CD4-positive, alpha-beta T cell treated with Interleukin-17A for 1 hour (primary cell): ENCODE data around the gene TRIM2.
A peak's percentile ranks its signal among the peaks of the same experiment; 100 is the strongest.
"Not testable (repeated sequence)": the region's sequence is repeated elsewhere in the genome, so short reads cannot be mapped to it uniquely, and the experiment has no call there.

Experiments used
- DNase-seq: peaks from one replicate; pipeline ENCODE4 v3.0.0-alpha.2; 2020

Gene TRIM2

GRCh38 chr4:153191795-153192363 lies 12.4 kb upstream of the TRIM2 start:
- DNase-seq, result no peak

DNA sequence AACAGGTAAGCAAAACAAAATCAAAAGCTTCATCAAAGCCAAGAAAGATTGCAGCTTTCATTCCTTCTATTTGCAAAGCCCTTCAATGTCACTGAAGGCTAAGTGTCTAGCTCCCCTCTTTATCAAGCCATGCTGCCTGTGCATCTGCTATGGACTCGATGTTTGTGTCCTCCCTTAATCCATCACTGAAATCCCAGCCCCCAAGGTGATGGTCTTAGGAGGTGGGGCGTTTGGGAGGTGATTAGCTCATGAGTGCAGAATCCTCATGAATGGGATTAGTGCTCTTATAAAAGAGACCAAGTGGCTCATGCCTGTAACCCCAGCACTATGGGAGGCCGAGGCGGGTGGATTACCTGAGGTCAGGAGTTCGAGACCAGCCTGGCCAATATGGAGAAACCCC lies 6.9 kb upstream of the TRIM2 start:
- DNase-seq, result no peak

- no peak for DNase-seq
Observed at GRCh38 chr4:153198719-153199118, 5.5 kb upstream of the TRIM2 start.

DNA sequence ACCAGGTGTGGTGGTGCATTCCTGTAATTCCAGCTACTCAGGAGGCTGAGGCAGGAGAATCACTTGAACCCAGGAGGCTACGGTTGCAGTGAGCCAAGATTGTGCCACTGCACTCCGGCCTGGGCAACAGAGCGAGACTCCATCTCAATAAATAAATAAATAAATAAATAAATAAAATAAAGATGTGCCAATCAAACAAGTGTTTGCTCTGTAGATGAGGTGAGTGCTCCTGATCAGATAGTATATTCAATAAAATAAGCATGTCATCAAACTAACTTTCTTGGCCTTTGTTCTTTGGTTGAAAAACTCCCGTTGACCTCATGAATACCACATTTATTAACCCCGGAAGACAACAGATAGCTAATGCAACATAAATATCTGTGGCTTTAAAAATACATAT lies 497 bp upstream of the TRIM2 start:
- DNase-seq, result not testable (repeated sequence)

GRCh38 chr4:153204728-153205648 lies 745 bp downstream of the TRIM2 start:
- peak; percentile 54 for DNase-seq

- no peak for DNase-seq
Observed at GRCh38 chr4:153205757-153206156, 1.5 kb downstream of the TRIM2 start.

- no peak for DNase-seq
Observed at GRCh38 chr4:153206534-153206933, 2.3 kb downstream of the TRIM2 start.

- DNase-seq, result no peak
Observed at GRCh38 chr4:153207027-153207426, 2.8 kb downstream of the TRIM2 start.

- DNase-seq, result no peak
Observed at GRCh38 chr4:153207567-153207966, 3.3 kb downstream of the TRIM2 start.

DNA sequence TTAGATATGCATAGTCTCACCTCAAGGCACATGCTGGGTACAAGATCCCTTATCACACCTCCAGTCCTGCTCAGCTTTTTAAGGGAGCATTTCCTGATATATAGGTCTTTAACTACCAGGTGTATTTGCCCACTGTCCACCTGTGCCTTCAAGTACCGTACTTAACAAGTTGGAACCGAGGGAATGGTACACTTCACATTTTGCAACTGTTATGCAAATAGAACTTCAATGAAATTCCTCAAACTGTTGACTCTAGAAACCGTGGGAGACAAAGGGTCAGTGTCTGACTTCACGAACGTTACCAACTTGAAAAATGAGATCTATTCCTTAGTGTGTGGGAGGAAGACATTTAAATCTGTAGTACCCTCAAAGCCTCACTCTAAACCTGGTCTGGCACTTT lies 5.2 kb downstream of the TRIM2 start:
- no peak for DNase-seq

GRCh38 chr4:153210727-153211126 lies 6.5 kb downstream of the TRIM2 start:
- no peak for DNase-seq

DNA sequence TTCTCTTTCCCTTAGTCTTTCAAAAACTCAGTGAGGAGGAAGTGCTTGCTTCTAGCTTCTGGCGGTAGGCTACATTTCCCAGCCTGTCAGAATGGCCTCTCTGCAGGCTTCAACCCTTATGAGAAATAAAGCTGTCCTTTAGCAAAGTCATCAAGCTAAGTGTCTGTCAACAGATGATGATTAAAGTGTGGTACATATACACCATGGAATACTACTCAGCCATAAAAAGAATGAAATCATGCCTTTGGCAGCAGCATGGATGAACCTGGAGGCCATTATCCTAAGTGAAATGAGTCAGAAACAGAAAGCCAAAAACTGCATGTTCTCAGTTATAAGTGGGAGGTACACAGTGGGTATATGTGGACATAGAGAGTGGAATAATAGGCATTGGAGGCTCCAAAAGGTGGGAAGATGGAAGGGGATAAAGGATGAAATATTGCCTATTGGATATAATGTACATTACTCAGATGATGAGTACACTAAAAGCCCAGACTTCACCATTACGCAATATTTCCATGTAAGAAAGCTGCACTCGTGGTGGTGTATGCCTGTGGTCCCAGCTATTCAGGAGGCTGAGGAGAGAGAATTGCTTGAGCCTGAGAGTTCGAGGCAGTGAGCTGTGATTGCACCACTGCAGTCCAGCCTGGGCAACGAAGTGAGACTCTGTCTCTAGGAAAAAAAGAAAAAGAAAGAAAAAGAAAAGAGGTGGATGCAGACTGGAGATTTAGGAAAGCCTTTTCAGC lies 7.9 kb downstream of the TRIM2 start:
- DNase-seq, result no peak

- DNase-seq, result no peak
Observed at GRCh38 chr4:153212736-153213135, 8.5 kb downstream of the TRIM2 start.

GRCh38 chr4:153215921-153216320 lies 11.7 kb downstream of the TRIM2 start:
- no peak for DNase-seq

DNA sequence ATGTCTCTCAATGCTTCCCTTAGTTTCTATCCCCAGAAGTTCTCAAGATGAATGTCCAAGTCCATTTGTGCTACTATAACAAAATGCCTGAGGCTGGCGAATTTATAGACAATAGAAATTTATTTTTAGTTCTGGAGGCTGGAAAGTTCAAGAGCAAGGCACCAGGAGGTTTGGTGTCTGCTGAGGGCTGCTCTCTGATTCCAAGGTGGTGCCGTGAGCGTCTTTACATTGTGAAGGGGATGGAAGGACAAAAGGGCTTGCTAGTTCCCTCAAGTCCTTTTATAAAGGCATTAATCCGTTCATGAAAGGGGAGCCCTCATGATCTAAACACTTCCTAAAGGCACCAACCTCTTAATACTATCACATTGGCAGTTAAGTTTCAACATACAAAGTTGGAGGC lies 12.3 kb downstream of the TRIM2 start:
- DNase-seq, result no peak

DNA sequence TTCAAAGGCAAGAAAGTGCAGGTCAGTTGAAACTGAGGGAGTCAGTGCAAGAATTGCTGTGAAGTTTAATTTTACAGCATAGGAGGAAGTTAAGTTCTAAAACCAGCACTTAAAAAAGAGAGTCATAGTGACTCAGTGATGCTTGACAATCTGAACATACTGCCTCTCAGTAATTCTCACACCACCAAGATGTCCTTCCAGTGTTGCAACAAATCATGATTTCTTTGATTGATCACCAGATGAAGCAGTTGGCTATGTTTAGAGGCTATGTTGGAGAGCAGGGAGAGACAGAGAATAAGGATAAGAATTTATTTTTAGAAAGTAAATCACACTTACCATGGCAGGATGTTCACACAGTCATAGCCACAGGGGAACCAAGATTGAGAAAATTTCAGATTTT lies 13.2 kb downstream of the TRIM2 start:
- no peak for DNase-seq

- no peak for DNase-seq
Observed at GRCh38 chr4:153218961-153219360, 14.7 kb downstream of the TRIM2 start.

DNA sequence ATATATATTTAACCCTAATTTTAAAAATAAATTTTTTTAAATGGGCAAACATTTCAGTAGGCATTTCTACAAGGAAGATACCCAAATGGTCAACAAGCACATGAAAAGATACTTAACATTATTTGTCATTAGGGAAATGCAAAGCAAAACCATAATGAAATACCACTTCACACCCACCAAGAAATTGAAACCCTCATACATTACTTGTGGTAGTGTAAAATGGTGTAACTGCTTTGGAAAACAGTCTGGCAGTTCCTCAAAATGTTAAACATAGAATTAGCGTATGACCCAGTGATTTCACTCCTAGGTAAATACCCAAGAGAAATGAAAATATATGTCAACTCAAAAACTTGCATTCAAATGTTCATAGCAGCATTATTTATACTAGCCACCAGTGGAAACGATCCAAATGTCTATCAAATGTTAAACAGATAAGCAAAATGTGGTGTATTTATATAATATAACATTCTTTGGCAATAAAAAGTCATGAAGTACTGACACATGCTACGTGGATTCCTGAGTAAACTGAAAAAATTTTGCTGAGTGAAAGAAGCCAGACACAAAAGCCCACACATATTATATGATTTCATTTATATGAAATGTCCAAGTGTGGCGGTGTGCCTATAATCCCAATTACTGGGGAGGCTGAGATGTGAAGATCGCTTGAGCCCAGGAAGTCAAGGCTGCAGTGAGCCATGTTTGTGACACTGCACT lies 16.6 kb downstream of the TRIM2 start:
- no peak for DNase-seq

DNA sequence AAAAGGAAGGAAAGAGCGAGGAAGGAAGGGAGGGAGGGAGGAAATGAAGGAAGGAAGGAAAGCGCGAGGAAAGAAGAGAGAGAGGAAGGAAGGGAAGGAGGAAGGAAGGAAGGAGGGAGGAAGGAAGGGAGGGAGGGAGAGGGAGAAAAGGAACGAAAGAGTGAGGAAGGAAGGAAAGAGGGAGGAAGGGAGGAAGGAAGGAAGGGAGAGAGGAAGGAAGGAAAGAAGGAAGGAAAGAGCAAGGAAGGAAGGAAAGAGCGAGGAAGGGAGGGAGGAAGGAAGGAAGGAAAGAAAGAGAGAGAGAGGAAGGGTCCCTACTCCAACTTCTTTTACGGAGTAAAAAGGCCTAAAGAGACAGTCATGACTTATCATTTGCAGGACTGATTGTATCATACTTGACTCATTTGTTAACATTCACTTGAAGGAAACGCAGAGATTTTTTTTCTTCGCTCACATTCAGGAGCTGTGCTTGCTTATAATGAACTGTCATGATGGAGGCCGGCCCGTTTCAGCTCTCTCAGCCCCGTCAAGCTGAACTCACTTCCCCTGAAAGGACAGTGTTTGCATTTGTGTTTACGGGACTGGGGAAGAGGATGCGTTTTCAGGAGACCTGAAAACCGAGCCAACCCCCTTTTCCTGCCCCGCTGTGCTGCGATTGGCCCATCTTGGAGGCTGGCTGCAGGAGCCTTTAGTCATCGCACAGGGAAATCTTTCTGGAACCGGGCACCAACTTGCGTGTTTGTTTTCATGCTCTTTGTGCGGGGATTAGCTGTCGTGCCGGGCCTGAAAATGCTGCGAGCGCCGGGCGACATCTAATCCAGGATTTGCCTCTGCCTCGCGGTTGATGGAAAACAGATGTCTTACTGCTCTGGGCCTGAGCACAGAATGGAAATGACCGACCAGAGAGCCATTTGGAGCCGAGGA lies 17.8 kb downstream of the TRIM2 start:
- peak; percentile 18 for DNase-seq

GRCh38 chr4:153222707-153223426 lies 18.6 kb downstream of the TRIM2 start:
- DNase-seq, result peak; percentile 20

DNA sequence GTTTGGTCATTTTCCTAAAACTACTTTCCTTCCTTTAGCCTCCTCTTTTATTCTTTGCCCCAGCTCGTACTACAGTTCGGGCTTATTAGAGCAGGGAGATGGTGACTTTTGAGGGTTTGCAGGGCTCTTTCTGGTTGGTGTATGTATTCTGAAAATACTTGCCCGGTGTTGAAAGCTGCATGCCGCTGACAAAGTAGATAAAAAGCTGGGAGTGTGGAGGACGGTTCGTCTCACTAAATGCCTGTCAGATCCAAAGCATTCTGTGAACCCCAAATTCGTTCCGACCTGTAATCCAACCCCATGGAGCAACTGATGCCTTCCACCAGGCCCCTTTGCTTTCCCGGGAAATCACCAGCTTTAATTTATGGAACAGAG lies 19.2 kb downstream of the TRIM2 start:
- no peak for DNase-seq
